Measurements from ENCODE around the gene NTHL1. TPM values are rescaled to one million over a fixed set of nuclear protein-coding genes. Genes with fewer than 3 reads are reported as not detected.

NTHL1 gene
- total and polyA plus RNA-seq, 2 of the 8 experiments (the other 6 are each of a cell fraction or from before 2014, with no cell fraction given), result 70.9 to 150 TPM

GRCh38 chr16:2047330-2048115, at the start of gene NTHL1, which contains the start of gene TSC2 (continued):
- peak; percentile 96 for TF ChIP-seq GABPA (IDR thresholded peaks at IDR 0.05; ENCODE audit: borderline replicate concordance, insufficient read depth, low read length)
- no peak for TF ChIP-seq FOSL1 (IDR thresholded peaks at IDR 0.05; ENCODE audit: insufficient read depth, low read depth, low read length)
- TF ChIP-seq TEAD4 (IDR thresholded peaks at IDR 0.05; ENCODE audit: low read depth, low read length), result peak; percentile 34; the same call in 1 of the 2 replicates
- no peak for TF ChIP-seq HDAC6 (IDR thresholded peaks at IDR 0.05; ENCODE audit: low read depth, low read length)
- TF ChIP-seq, protein P1, sequence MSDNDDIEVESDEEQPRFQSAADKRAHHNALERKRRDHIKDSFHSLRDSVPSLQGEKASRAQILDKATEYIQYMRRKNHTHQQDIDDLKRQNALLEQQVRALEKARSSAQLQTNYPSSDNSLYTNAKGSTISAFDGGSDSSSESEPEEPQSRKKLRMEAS (IDR thresholded peaks at IDR 0.05), result peak; percentile 59; the same call in 1 of the 2 replicates
- TF ChIP-seq TAF7 (optimal IDR thresholded peaks at IDR 0.05; ENCODE audit: borderline replicate concordance, low read depth, low read length), result no peak
- peak; percentile 99 for TF ChIP-seq USF2 (IDR thresholded peaks at IDR 0.05; ENCODE audit: low read length)
- TF ChIP-seq SIX5 (IDR thresholded peaks at IDR 0.05; ENCODE audit: low read depth, low read length), result peak; percentile 96
- TF ChIP-seq E2F6 (IDR thresholded peaks at IDR 0.05), result peak; percentile 45; the same call in 1 of the 2 replicates
- no peak for TF ChIP-seq ATF2 (IDR thresholded peaks at IDR 0.05; ENCODE audit: low read length)
- TF ChIP-seq CEBPB (IDR thresholded peaks at IDR 0.05; ENCODE audit: low read depth, low read length), result 0 out of 2 replicates have a peak, but pooled peaks have one; percentile 5
- TF ChIP-seq NRF1 (IDR thresholded peaks at IDR 0.05; ENCODE audit: low read depth, low read length), result no peak
- no peak for TF ChIP-seq SP2 (IDR thresholded peaks at IDR 0.05; ENCODE audit: low read length)

All from H1 (cell line).